GM12865 (cell line): ENCODE data around the gene MEGF11.
"Not testable (repeated sequence)": the region's sequence is repeated elsewhere in the genome, so short reads cannot be mapped to it uniquely, and the experiment has no call there.

Source experiments
- DNase-seq: peaks from one replicate; pipeline ENCODE4 v3.0.0; 2010; ENCODE audit warnings: low read depth
- H3K4me3 ChIP-seq: 2 replicates; pipeline ENCODE4 v1.5.1; 2011; ENCODE audit warnings: mild to moderate bottlenecking, low read depth, low read length, control low read depth
- TF ChIP-seq, protein P1 (sequence below): IDR thresholded peaks from 2 replicates; pipeline ENCODE4 v1.5.1; 2011; ENCODE audit warnings: low read length, control low read depth, low read depth, inconsistent platforms; ENCODE audit not compliant: insufficient read depth; ENCODE audit errors: missing control alignments

MEGF11 gene

DNA sequence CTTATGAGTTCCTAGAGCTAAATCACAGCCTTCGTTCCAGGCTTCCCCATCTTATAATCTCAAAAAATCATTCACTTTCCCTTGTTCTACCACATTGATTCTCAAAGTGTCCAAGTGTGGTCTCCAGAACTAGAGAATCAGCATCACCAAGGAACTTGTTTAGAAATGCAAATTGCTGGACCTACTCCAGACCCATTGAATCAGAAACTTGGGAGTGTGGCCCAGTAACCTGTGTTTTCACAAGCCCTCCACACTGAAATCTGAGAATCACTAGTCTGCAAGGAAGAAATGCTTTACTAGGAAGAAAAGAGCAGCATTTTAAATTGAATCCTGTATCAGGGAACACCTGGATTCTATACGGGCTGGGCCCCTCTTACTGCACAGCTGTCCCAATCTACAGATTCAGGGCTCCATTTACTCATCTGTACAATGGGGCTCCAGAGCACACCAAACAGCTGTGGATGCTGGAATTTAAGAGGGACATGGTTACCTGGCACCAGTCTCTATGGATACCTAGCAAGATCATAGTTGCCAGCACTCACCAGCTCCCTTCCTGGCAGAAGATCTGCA is 3.9 kb downstream of the MEGF11 start:
- DNase-seq: no peak
- H3K4me3 ChIP-seq: no peak overlapping the region
- TF ChIP-seq, protein P1, sequence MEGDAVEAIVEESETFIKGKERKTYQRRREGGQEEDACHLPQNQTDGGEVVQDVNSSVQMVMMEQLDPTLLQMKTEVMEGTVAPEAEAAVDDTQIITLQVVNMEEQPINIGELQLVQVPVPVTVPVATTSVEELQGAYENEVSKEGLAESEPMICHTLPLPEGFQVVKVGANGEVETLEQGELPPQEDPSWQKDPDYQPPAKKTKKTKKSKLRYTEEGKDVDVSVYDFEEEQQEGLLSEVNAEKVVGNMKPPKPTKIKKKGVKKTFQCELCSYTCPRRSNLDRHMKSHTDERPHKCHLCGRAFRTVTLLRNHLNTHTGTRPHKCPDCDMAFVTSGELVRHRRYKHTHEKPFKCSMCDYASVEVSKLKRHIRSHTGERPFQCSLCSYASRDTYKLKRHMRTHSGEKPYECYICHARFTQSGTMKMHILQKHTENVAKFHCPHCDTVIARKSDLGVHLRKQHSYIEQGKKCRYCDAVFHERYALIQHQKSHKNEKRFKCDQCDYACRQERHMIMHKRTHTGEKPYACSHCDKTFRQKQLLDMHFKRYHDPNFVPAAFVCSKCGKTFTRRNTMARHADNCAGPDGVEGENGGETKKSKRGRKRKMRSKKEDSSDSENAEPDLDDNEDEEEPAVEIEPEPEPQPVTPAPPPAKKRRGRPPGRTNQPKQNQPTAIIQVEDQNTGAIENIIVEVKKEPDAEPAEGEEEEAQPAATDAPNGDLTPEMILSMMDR: no peak

DNA sequence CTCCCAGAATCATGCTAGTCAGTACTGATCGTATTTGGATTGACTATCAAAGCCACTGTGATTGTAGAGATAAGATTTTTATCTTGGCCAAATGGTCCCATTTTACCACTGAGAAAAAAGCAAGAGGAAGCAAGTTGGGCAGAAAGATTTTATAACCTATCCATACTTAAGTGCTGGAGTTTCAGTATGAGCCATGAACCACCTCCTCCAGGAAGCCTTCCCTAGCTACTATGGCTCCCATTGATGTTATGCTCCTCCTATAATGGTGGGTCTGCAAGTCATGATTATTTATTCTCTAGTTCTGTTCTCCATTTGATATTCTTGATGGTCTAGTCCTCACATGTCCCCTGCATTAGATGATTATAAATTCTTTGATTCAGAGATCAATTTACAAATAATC is 6.6 kb downstream of the MEGF11 start:
- TF ChIP-seq, protein P1: no peak
- no peak for DNase-seq

DNA sequence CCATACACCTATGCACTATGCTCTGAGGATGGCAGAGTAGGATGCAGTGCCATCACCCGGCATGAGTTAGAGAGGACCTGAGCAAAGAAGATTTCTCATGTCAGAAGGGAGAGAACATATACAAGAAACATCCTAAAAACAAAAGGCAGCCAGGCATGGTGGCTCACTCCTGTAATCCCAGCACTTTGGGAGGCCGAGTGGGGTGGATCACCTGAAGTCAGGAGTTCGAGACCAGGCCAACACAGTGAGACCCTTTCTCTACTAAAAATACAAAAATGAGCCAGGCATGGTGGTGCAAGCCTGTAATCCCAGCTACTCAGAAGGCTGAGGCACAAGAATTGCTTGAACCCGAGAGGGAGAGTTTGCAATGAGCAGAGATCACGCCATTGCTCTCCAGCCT is 7.7 kb downstream of the MEGF11 start:
- H3K4me3 ChIP-seq, DNase-seq: not testable (repeated sequence)

More for the DNA sequence above, 6.6 kb downstream of the MEGF11 start:
- H3K4me3 ChIP-seq: no peak overlapping the region

GRCh38 chr15:66241908-66242285 is 11.7 kb downstream of the MEGF11 start:
- H3K4me3 ChIP-seq: no peak overlapping the region
- no peak for DNase-seq
- TF ChIP-seq, protein P1: no peak

GRCh38 chr15:66241087-66241907 is 12.3 kb downstream of the MEGF11 start:
- no peak overlapping the region for H3K4me3 ChIP-seq
- no peak for DNase-seq
- TF ChIP-seq, protein P1: no peak

DNA sequence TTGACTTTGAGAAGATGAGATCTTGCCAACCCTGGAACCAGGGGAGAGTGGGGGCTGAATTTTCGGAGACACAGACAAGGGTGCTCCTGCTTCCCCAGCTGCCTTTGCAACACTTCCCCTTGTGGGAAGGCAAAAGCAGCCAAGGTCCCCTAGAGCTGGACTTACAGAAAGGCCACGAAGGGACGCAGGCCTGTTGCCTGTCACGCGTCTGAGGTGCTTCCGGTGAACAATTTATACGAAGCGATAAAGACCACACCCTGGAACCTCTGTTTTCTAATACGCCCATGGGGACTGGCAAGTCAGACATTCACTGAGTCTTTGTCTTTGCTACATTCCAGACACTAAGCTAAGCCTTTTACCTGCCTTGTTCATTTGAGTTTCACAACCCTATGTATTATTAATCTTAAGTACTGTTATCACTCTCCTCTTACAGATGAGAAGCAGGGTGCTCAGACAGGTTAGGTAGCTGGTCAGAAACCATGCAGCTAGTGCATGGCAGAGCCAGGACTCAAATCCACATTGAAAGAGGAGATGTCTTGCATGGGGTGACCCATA is 13.2 kb downstream of the MEGF11 start:
- H3K4me3 ChIP-seq: no peak overlapping the region
- TF ChIP-seq, protein P1: no peak
- DNase-seq: no peak

- H3K4me3 ChIP-seq: no peak overlapping the region
- no peak for DNase-seq
- TF ChIP-seq, protein P1: no peak
Measured at GRCh38 chr15:66239514-66239913, 14.0 kb downstream of the MEGF11 start.
